Measurements from ENCODE around the gene LYPD6. TPM values are rescaled to one million over a fixed set of nuclear protein-coding genes. Genes with fewer than 3 reads are reported as not detected.
A peak's percentile ranks its signal among the peaks of the same experiment; 100 is the strongest.

LYPD6 gene
- total and polyA plus RNA-seq, 4 donors = 0.15 to 0.42 (median 0.23) TPM

DNA sequence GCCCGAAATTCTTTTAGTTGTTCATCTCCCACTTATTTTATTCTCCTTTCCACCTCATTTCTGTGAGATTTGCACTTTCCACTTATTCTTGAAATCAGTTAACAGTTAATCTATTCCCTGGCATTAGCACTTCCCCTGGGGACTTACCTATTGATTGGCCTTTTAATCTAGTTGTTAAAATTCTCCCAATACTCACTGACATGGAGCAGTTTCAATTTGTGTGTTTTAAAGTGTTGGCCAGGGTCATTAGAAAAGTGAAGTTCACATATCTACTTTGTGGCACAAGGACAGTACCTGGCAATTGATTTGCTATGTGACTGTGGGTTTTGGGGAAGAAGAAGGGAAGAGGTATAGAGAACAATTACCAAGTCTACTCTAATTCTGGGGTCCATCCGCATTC is 83.1 kb downstream of the LYPD6 start:
- no peak overlapping the region for H3K27ac ChIP-seq (ENCODE audit: low read depth in 1 of 2, low read length in 2 of 2)
- H3K4me1 ChIP-seq (ENCODE audit: control insufficient read depth in 4 of 4, insufficient read depth in 4 of 4, low read length in 3 of 4) = peaks cover 0 to 25% (median 13%) of the 10 kb centered on the region in 4 donors
- no peaks in the 10 kb centered on the region for H3K27me3 ChIP-seq (ENCODE audit: control insufficient read depth in 4 of 4, insufficient read depth in 4 of 4, low read length in 3 of 4)
- no peak for DNase-seq (ENCODE audit: low spot score)
- H3K36me3 ChIP-seq (ENCODE audit: control insufficient read depth in 4 of 4, insufficient read depth in 3 of 4, low read depth in 1 of 4, low read length in 3 of 4) = no peaks in the 10 kb centered on the region
- no peak overlapping the region for H3K9ac ChIP-seq (ENCODE audit: low read depth in 1 of 2, low read length in 2 of 2)
- WGBS = 74% methylated on average over 2 of the region's 2 CpGs
- TF ChIP-seq, protein P1, sequence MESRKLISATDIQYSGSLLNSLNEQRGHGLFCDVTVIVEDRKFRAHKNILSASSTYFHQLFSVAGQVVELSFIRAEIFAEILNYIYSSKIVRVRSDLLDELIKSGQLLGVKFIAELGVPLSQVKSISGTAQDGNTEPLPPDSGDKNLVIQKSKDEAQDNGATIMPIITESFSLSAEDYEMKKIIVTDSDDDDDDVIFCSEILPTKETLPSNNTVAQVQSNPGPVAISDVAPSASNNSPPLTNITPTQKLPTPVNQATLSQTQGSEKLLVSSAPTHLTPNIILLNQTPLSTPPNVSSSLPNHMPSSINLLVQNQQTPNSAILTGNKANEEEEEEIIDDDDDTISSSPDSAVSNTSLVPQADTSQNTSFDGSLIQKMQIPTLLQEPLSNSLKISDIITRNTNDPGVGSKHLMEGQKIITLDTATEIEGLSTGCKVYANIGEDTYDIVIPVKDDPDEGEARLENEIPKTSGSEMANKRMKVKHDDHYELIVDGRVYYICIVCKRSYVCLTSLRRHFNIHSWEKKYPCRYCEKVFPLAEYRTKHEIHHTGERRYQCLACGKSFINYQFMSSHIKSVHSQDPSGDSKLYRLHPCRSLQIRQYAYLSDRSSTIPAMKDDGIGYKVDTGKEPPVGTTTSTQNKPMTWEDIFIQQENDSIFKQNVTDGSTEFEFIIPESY (IDR thresholded peaks at IDR 0.05) = no peak
- TF ChIP-seq FOXA2 (IDR thresholded peaks at IDR 0.05) = no peak
- no peak for TF ChIP-seq NR2F2 (IDR thresholded peaks at IDR 0.05)
- TF ChIP-seq, protein P2, sequence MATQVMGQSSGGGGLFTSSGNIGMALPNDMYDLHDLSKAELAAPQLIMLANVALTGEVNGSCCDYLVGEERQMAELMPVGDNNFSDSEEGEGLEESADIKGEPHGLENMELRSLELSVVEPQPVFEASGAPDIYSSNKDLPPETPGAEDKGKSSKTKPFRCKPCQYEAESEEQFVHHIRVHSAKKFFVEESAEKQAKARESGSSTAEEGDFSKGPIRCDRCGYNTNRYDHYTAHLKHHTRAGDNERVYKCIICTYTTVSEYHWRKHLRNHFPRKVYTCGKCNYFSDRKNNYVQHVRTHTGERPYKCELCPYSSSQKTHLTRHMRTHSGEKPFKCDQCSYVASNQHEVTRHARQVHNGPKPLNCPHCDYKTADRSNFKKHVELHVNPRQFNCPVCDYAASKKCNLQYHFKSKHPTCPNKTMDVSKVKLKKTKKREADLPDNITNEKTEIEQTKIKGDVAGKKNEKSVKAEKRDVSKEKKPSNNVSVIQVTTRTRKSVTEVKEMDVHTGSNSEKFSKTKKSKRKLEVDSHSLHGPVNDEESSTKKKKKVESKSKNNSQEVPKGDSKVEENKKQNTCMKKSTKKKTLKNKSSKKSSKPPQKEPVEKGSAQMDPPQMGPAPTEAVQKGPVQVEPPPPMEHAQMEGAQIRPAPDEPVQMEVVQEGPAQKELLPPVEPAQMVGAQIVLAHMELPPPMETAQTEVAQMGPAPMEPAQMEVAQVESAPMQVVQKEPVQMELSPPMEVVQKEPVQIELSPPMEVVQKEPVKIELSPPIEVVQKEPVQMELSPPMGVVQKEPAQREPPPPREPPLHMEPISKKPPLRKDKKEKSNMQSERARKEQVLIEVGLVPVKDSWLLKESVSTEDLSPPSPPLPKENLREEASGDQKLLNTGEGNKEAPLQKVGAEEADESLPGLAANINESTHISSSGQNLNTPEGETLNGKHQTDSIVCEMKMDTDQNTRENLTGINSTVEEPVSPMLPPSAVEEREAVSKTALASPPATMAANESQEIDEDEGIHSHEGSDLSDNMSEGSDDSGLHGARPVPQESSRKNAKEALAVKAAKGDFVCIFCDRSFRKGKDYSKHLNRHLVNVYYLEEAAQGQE (IDR thresholded peaks at IDR 0.05) = no peak
- no peak for TF ChIP-seq SP1 (IDR thresholded peaks at IDR 0.05)
- TF ChIP-seq TAF1 (conservative IDR thresholded peaks at IDR 0.05) = no peak
- TF ChIP-seq GABPA (IDR thresholded peaks at IDR 0.05 in 1 of 2, conservative IDR thresholded peaks at IDR 0.05 in 1 of 2) = no peak
- TF ChIP-seq RAD21 (IDR thresholded peaks at IDR 0.05) = no peak
- TF ChIP-seq HNF4G (IDR thresholded peaks at IDR 0.05) = no peak
- TF ChIP-seq EGR1 (IDR thresholded peaks at IDR 0.05; ENCODE audit: low read depth in 2 of 2) = no peak
- TF ChIP-seq, protein P3, sequence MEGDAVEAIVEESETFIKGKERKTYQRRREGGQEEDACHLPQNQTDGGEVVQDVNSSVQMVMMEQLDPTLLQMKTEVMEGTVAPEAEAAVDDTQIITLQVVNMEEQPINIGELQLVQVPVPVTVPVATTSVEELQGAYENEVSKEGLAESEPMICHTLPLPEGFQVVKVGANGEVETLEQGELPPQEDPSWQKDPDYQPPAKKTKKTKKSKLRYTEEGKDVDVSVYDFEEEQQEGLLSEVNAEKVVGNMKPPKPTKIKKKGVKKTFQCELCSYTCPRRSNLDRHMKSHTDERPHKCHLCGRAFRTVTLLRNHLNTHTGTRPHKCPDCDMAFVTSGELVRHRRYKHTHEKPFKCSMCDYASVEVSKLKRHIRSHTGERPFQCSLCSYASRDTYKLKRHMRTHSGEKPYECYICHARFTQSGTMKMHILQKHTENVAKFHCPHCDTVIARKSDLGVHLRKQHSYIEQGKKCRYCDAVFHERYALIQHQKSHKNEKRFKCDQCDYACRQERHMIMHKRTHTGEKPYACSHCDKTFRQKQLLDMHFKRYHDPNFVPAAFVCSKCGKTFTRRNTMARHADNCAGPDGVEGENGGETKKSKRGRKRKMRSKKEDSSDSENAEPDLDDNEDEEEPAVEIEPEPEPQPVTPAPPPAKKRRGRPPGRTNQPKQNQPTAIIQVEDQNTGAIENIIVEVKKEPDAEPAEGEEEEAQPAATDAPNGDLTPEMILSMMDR (IDR thresholded peaks at IDR 0.05; ENCODE audit: low read depth, low read length, missing input control) = no peak
- no peak for TF ChIP-seq JUND (IDR thresholded peaks at IDR 0.05)
- no peak for TF ChIP-seq YY1 (IDR thresholded peaks at IDR 0.05)
- TF ChIP-seq, protein P4, sequence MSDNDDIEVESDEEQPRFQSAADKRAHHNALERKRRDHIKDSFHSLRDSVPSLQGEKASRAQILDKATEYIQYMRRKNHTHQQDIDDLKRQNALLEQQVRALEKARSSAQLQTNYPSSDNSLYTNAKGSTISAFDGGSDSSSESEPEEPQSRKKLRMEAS (IDR thresholded peaks at IDR 0.05) = no peak
- TF ChIP-seq FOXA1 (IDR thresholded peaks at IDR 0.05) = no peak
- TF ChIP-seq RXRA (IDR thresholded peaks at IDR 0.05) = peak in 1 of 2 donors; percentile 13
- TF ChIP-seq, protein P5, sequence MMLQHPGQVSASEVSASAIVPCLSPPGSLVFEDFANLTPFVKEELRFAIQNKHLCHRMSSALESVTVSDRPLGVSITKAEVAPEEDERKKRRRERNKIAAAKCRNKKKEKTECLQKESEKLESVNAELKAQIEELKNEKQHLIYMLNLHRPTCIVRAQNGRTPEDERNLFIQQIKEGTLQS (IDR thresholded peaks at IDR 0.05) = no peak
- peak in 1 of 2 donors; percentile 18 for TF ChIP-seq HNF4A (conservative IDR thresholded peaks at IDR 0.05)
- H3K4me3 ChIP-seq (ENCODE audit: low read depth in 1 of 3, low read length in 3 of 3) = no peak overlapping the region
- no peaks in the 10 kb centered on the region for H3K9me3 ChIP-seq (ENCODE audit: control insufficient read depth in 4 of 4, low read length in 3 of 4)

Data from liver (tissue), 9 donors.